ENCODE data around the gene ADIRF.
"Not testable (repeated sequence)": the region's sequence is repeated elsewhere in the genome, so short reads cannot be mapped to it uniquely, and the experiment has no call there.

ADIRF gene

DNA sequence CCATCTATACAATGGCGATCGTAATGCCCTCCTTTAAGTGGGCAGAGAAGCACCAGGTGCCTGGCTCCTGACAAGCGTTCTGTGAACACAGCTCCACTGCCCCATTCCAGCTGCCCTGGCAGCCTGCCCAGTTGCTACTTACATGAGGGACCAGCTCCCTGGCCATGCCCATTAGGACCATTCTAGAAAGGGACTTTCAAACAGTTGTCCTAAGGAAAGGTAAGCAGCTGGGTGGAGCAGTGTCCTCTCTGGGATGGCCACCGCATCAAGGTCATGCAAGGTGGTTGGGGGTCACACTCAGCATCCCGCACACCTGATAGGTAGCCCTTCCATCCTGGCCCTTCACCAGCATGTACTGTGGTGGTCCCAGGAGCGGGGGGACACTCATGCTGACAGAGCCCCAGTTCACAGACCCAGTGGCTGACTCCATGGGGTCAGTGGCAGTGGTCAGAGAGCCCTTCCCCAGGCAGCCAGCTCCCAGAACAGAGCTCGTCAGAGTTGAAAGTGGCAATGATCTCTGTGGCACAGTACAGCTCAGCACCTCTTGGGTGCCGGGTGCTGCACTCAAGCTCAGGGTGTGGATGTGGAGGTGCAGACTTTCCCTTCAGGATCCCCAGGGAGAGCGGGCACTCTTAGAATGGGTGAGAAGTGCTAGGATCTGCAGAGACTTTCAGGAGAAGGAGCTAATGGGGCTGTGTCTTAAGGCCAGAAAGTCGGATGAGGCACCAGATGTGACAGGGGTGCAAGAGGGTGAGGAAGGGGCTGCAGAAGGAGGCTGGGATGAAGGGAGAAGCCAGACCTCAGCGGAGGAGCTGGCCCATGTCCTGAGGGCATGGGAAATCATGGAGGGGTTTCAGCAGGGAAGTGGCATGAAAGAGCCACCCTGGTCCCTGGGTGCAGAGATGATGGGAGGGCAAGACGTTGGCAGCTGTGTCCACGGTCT is 21.8 kb upstream of the ADIRF start:
- DNase-seq, result peak; percentile 56

DNA sequence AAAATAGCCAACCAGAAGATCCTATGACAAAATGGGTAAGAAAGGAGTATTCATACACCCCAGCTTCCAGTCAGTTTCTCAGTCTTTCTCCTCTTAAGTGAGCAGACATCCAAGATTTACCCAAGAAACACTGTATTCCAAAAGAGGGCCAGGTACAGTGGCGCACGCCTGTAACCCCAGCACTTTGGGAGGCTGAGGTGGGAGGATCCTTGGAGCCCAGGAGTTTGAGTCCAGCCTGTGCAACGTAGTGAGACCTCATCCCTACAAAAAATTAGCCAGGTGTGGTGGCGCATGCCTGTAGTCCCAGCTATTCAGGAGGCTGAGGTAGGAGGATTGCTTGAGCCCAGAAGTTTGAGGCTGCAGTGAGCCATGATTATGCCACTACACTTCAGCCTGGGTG is 20.5 kb upstream of the ADIRF start:
- not testable (repeated sequence) for DNase-seq

DNA sequence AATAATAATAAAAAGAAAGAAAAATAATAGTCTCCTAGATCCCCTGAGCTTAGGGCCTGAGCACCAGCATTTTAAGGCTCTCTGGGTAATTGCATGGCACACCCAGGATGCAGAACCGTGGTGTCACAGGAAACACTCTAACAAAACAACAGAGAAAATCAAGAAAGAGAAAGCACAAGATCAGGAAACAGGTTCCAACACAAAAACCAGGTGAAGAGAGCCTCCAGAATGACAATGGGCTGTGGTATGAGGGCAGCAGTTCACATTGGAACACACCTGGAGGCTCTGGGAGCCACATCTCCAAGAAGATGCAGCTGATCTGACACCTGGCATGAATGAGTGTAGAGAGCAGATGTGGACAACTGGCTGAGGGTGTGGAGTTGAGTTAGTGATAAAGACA is 17.9 kb upstream of the ADIRF start:
- peak; percentile 42 for DNase-seq

DNA sequence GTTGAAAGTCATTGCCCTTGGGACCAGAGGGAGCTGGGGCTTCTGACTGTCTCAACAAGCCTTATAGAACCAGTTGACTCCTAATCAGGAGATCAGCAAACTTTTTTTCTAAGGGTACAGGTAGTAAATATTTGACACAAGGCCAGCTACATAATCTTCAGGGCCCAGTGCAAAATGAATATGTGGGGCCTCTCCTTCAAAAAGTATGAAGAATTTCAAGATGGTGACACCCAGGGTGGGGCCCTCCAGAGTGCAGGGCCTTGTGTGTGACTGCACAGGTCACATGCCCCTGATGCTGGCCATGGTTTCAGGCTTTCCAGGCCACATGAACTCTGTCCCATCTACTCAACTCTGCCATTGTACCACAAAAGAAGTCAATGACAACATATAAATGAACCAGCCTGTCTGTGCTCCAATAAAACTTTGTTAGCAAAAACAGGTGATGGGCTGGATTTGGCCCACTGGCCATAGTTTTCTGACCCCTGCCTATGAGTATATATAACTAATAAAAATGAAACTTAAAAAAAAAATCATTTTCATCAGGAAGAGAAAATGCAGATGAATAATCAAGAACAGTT is 17.0 kb upstream of the ADIRF start:
- no peak for DNase-seq

DNA sequence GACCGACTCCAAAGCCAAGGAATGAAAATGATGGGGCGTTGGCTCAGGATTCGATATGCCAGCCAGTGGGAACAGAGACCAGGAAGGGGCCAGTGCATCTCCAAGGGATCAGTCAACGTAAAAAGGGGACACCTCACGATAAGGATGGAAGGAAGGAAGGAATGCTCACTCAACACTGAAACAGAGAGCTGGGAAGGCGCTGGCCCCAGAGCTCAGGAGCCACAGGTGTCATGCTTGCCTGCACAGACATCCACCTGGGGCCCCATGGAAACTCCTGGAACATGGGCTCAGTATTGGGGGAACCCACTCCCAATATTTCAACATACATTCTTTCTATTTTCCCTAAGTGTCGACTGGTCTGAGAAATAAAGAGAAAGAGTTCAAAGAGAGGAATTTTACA is 16.2 kb upstream of the ADIRF start:
- no peak for DNase-seq

DNA sequence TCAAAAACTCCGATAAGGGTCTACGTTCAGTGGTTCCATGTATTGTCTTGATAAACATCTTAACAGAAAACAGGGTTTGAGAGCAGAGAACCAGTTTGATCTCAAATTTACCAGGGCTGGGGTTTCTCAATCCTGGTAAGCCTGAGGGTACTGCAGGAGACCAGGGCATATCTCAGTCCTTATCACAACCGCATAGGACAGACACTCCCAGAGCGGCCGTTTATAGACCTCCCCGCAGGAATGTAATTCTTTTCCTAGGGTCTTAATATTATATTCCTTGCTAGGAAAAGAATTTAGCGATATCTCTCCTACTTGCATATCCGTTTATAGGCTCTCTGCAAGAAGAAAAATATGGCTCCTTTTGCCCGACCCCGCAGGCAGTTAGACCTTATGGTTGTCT is 15.6 kb upstream of the ADIRF start:
- DNase-seq, result not testable (repeated sequence)

DNA sequence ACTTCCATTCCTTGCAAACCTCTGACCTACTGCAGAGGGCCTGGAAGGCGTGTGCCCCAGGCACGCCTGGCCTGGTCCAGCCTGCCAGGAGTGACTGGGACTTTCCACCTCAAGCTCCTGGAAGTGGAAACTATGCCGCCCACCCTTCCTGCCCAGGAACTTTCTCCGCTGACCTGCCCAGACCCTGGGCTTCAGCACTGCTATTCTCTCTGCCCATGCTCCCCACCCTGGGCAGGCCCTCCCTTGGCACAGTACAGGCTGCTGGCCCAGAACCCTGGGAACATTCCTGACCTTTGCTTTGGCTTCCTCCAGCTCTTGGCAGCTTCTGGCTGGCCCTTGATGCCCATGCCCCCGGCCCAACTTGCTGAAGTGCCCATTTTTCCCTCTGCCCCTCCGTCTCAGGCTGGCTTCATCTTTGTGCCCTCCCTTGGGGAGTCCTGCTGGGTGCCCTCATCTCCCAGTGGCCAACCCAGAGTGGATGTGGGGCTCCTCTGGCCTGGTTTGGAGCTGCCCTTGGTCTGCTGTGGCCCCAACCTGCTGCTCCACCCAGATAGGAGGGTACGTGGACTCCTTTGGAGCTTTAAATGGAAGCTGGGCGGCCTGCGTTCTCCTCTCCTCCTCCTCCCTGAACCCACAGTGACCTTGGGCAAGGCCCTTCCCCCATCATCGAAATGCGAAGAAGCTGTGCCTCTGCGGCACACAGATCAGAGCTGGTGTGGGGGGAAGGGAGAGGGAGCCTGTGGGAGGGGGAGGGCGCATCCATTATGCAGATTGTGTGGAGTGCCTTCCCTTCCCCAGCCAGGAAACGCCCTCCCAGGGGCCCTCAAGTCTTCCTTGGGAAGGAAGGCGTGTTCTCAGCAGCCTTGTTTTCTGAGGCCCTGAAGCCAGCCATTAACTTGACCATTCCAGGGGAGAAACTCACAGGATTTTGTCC is 14.3 kb upstream of the ADIRF start:
- no peak for DNase-seq

DNA sequence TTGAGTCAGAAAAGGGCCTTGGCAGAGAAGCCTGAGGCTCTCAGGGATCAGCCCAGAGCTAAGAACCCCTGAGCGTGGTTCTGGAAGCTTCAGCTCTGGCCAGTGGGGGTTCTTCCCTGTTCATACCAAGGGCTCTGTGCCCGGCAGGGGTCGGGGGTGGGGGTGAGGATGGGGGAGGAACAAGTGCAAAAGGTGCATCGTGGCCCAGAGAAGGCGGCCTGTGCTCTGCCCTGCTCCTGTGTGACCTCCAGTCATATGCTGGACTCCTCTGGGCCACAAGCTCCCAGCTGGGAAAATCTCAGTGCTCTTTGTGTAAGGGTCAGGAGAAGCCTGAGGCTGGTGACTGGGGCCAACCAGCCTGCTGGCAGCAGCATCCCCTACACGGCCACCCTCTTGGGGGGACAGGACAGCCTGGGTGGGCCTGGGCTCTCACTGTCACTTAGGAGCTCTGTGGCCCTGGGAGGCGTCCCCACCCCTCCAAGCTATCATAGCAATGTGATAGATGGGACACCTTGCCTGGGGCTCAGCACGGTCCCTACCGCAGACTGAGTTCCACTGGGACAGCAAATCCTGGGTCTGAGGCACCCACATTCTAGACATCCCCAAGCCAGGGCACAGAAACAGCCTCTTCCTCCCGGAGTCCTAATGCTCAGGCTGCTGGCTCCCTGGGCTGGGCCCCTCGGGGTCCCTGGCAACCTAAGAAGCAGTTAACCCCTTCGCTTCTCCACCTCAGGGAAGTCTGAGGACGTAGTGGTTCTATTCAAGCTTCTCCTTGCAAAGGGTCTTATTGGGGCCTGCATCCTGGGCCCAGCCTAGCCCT is 13.4 kb upstream of the ADIRF start:
- no peak for DNase-seq

DNA sequence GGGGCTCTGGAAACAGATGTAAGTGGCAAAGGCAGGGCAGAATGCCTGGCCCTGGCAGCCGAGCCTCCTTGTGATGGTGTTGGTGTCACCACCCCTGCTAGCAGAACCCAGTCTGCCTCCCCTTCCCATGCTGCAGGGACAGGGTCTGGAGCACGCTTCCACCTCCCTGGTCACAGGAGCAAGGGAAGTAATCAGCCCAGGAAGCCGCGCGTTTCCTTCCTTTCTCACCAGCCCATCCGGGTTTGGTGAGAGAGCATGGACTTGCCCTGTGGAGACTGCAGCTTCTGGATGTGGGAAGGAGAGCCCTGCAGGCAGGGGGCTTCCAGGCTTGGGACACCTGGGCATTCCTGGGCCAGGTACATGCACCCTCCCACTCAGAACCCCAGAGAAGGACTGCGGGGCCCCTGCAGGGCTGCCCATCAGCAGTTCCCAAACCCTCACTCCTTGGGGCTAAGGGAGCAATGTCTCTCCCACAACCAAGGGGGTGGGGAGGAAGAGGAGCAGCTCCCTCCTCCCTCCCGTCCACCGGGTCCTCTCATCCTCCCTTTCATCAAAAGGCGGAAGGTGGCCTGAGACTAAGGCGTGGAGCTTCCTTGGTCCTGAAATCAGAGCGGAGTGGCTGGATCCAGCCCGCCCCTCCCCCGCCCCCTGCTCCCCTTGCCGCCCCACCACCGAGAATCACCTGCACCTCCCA is 12.6 kb upstream of the ADIRF start:
- no peak for DNase-seq

DNA sequence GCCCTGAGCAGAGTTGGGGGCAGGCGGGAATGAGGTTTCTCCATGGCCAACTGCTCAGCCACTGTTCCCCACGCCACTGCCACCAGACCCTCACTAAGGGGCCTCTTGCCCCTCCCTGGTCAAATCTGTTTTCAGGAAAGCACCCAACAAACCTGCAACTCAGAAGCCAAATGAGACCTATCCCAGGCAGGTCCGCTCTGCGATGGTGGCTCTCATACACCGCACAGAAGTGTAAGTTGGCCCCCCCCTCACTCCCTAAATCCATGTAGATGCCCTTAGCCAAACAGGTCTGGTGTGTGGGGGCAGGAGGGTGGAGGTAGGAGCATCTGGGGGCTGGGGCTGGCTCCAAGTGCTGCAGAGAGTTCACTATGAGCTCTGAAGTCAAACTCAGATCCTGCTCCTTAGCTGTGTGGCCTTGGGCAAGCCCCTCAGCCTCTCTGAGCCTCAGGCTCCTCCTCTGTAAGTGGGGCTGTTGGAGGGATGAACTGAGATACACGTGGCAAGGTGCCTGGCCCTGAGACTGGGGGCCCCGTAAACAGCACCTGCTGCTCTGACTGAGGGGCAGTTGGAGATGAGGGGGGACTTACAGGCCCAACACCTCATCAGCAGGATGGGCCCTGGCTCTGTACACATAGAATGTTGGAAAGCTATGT is 12.0 kb upstream of the ADIRF start:
- DNase-seq, result no peak

DNA sequence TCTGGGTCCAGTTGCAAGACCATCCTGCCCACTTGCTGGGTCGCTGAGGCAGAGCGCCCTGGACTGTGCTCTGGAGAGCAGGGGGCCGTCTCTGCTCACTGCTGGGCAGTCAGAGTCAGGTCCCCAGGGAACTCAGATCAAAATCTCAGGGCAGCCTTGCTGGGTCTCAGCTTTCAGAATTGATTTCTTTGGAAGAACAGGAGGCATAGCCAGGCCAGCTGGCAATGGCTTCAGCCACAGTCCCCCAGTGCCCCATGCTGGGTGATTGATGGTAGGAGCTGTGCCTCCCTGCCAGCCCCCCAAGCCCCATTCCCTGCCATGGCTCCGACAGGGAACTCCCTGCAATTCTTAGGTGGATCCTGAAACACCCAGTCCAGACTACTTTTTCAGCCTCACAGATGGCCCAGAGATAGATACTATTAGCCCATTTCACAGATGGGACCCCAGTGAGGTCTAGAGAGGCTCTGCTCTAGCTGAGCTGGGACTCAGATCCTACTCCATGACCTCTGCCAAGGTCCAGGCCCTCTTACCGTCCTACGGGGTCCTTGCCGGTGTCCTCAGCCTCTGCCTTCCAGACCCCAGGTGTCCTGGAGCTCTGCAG is 11.3 kb upstream of the ADIRF start:
- no peak for DNase-seq

DNA sequence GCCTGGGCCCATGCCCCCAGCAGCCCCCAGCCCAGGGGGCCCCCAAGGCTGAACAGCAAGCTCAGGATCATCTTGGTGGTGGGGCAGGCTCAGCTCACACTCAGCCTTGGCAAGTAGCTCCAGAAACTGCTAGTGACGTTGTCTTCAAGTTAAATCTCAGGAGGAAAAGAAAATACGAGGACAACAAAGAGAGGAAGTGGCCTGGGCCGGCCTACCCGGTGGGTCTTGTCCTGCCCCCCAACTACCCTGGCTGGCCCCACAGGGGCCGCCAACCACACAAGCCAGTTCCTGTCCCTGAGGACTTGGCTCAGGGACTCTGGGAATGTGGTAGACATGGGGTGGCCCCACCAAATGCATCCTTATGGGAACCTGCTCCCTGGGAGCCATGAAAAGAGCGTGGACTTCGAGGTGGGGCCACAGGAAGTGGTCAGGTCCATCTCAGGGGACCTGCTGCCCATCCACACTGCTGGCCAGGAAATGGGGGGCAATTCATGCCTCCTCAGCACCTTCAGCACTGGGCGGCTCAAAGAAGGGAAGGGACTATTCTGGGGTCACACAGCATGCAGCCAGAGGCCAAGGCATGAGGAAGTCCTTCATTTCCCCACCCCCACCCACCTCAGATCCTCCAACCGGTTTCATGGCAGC is 10.7 kb upstream of the ADIRF start, which contains the start of gene MMRN2:
TSS of gene MMRN2 (minus strand) at position 145 of the 645 bp plus-strand sequence. CDS start at position 71, 74 bp downstream.
- DNase-seq, result no peak

DNA sequence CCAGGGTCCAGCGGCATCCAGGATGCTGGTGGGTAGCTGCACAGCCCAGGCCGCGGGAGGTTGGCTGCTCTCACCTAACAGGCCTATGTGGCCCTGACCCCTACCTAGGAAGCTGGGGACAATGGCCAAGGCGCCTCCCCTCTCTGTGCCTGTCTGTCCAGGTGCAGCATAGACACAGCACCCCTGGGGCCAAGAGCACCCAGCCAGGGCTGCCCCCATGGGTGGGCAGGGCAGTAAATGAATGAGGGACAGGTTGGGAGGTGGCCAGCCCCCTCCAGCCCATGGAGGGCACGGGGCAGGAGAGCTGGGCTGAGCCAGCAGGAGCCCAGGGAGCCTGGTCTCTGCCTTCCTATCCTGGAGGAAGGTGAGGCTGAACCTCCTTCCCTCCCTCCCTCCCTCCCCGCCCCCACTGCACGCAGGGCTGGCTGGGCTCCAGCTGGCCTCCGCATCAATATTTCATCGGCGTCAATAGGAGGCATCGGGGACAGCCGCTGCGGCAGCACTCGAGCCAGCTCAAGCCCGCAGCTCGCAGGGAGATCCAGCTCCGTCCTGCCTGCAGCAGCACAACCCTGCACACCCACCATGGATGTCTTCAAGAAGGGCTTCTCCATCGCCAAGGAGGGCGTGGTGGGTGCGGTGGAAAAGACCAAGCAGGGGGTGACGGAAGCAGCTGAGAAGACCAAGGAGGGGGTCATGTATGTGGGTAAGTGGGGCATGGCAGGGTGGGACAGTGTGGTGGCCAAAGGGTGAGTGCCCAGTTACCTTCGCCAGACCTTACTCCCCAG is 10.0 kb upstream of the ADIRF start, which contains the start of gene SNCG:
TSS of gene SNCG (plus strand) at position 484 of the 785 bp plus-strand sequence. CDS start at position 583, 99 bp downstream.
- DNase-seq, result no peak

DNA sequence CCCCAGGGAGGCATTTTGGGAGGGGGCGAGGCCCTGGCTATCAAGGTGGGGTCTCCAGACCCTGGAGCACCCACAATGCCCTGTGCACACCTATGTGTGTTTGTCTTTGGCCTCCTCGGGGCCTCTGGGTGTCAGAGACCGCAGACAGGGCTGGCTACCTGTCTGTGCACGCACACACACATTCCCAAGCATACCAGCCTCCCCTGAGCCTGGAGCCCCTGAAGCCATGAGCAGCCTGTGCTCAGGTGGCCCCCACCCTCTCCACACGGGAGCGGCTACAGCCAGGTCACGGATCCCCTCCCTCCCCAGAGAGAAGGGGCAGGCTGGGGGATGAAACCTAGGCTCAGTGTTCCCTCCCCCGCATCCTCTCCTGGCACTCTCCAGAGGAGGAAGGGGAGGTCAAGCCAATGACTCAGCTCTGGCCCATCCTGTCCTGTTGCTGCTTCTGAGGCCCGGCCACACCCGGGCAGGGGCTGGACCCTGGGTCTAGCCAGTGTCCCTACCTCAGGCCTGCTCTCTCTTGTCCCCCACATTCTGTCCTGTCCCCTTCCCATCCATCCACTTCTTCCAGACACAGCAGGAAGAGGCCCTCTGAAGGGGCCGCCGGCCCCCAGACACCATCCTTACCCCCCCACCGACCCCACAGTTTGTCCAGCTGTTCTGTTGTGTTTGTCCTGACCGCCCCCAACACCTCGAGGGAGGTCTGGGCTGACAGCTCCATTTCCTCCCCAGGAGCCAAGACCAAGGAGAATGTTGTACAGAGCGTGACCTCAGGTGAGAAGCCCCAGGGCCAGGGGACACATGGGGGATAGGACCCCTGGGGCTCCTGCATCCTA is 9.2 kb upstream of the ADIRF start:
- DNase-seq, result no peak

DNA sequence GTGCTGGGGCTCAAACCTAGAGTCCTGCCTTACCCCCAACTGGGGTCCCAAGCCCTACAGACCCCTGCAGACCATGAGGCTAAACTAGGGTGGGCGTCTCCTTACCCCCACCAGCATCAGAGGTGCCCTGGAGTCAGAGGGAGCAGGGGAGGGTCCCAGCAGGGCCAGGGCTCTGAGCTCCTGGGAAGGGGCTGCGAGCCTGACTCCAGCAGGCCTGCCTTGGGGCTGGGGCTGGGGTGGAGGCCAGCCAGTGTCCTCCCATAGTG is 8.6 kb upstream of the ADIRF start:
- no peak for DNase-seq

DNA sequence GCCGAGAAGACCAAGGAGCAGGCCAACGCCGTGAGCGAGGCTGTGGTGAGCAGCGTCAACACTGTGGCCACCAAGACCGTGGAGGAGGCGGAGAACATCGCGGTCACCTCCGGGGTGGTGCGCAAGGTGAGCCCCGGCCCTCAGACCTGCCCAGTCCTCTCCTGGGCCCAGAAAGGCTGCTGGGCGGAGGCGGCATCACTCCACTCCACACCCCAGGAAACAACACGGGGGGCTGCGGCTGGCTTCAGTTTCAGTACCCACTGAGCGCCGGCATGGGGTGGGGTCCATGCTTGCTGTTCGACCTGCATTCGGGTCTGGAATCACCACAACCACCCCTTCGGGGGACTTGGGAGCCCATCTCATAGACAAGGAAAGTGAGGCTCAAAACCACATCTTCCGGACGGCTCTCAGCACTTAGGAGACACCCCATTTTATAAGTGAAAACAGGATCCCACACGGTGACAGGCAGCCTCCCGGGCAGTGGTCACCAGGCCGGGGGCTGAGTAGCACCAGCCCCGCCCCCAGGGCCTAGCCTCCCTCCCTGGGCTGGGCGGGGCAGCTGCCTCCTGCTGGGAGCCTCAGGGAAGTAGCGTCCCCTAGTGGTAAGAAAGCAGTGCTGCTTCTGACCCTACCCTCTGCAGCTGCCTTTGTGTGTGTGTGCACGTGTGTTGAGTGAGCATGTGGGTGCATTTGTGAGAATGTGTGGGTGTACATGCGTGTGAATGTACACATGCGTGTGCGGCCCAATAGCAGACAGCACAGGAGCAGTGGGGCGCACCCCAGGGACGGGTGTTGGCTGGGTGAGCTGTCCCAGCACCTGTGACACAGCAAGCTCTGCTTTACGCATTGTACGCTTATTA is 8.0 kb upstream of the ADIRF start:
- peak; percentile 63 for DNase-seq

DNA sequence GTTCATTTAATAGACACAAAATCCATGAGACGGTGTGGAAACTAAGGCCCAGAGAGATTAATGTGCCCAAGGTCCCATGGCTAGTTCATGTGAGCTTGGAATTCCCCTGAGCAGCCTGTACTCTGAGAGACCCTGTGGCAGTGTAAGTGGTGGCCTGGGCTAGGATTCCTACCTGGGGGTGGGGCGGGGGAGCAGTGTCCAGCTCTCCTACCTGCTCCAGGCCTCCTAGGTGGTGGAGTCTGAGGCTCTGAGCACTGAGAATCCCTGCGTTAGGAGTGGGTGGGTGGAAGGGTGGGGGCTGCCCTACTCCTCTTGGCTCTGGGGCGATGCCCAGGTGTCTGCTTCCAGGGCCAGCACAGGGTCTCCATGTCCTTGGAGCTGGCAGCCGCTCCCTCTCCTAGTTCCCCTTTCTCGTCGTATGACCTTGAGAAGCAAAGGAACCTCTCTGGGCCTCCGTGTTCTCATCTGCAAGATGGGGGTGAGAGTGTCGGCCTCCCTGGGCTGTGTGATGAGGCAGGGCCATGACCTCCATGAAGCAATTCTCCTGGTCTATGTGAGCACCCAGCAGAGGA is 7.3 kb upstream of the ADIRF start:
- DNase-seq, result no peak

Measured in RPMI8226 (cell line).